ENCODE measurements around the gene CNTN6.

CNTN6 gene

DNA sequence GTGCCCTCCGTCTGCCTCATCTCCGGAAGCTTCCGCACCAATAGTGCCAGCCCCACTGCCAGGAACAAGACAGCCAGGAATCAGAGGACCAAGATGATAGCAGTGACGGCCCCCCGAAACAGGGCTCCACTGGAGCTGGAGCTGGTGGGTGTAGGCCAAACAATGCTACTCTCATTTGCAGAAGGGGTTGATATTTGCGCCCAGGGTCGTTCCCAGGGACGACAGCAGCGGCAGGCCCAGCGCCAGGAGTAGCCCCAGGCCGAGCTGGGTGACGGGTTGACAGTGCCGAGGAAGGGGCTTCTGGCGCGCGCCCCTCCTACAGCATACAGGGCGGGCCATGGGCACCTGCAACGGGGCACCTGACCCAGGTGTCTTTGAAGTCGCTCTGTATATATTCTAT lies 301.4 kb downstream of the CNTN6 start:
- H3K27ac ChIP-seq: no peak overlapping the region
- no peak for DNase-seq (ENCODE audit: low read depth, low spot score)

DNA sequence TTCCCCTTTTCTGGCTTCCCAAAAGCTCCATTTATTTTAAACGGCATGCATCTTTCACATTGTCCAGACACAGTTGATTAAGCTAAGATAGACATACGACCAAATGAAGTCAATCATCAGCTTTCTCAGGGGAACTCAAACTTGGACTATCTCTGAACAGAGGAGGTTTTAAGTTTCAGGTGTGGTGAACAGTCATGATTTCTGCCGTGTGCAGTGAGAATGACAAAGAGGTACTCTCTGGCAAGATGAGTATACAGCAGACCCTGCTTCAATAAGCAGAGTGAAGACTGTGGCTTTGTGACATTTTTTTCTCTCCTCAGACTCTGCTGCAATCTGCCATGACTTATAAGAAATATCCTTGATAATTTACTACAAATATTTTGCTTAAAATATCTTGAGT lies 307.7 kb downstream of the CNTN6 start:
- H3K27ac ChIP-seq: no peak overlapping the region
- no peak for DNase-seq (ENCODE audit: low read depth, low spot score)

DNA sequence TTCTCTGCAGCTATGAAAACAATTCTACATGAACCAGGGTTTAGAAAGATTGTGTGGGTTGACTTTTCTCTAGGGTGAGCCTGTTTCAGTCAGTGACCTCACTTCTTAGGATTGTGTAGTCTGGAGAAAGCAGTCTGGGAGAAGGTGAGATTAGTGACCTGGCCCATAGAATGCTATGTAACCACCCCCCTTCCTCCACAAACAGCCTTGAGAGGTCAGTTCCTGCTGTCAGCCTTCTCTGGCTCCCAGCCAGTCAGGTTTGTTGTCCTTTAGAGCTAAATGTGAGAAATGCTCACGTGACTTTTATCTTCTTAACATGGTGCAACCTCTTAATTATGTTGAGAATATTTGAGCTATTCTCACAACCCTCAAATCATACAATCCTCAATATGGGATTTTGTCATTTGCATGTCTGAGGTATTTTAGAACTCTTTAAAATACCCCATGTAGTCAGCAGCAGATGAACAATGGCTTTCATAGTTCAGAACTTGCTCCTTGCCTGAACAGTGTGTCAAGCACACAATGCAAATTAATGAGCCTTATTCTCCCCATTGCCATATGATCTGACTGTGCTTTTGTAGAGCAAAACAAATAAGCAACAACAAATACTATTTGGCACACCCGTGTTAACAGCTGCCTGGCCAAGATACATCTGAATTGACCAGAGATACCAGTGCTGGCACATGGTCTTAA lies 311.6 kb downstream of the CNTN6 start:
- no peak for DNase-seq (ENCODE audit: low read depth, low spot score)

DNA sequence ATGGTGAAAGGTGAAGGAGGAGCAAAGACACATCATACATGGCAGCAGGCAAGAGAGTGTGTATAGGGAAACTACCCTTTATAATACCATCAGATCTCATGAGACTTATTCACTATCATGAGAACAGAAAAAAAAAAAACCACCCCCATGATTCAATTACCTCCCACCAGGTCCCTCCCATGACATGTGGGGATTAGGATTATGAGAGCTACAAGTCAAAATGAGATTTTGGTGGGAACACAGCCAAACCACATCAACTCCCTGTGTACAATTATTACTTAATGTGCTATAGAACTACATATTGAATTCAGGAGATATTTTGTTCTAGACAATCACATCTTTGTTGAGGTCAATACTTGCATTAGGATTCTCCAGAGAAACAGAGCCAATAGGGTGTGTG lies 313.4 kb downstream of the CNTN6 start:
- no peak overlapping the region for H3K27ac ChIP-seq
- DNase-seq (ENCODE audit: low read depth, low spot score): no peak

More for the DNA sequence above, 311.6 kb downstream of the CNTN6 start:
- H3K27ac ChIP-seq: no peak overlapping the region

DNA sequence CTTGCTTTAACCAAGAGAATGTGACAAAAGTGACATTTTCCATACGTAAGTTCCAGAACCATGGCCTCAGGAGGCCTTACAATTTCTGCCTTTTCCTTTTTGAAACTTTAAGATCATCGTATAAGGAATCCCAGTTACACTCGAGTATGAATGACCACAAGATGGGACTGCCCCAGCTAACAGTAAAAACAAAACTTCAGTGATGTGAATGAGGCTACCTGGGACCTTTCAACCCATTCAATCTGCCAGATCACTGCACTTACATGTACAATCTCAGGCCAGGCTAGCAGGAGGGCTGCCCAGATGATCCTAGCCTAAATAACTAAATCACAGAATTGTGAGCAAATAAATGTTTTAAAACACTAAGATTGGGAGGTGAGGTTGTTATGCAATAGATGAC lies 328.8 kb downstream of the CNTN6 start:
- H3K27ac ChIP-seq: no peak overlapping the region
- no peak for DNase-seq (ENCODE audit: low read depth, low spot score)

DNA sequence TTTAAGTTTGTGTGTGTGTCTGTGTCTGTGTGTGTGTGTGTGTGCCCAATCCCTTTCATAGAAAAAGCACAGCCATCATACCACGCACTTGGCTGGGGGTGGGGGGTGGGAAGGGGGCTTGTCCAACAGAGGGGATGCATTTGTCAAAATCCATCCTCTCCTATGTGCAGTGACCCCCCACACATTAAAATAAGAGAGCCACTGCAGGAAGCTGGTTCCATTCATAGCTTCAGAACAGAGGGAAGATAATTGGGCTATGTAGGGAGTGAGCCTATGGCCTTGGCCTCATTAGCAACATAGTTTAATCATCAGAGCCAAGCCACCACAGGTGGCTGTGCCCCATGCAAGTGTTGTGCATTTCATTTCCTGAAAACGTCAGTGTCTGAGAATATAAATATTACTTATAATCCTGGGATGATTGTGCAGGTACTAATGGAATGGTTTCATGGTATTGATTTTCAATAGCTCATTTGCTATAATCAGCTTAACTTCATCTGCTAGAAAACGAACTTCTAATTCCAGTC lies 330.8 kb downstream of the CNTN6 start:
- no peak for DNase-seq (ENCODE audit: low read depth, low spot score)
- H3K27ac ChIP-seq: no peak overlapping the region

DNA sequence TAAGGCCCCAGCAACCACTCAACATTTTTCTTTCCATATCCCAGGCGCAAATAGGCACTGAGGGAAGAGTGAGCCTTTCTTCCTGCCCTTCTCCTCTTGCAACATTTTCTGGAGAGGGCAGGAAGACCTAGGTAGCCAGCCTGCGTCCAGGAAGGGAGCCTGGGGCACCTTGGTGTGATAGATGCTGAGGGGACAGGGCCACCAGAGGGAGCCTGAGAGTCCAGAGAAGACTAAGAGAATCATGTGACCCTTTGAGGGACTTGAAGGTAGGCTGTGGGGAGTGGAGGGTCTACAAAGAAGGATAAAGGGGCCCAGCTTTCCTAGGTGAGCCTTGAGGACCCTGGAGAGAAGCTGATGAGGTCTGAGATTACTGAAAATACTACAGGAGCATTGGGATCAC lies 346.6 kb downstream of the CNTN6 start:
- no peak for DNase-seq (ENCODE audit: low read depth, low spot score)
- no peak overlapping the region for H3K27ac ChIP-seq

DNA sequence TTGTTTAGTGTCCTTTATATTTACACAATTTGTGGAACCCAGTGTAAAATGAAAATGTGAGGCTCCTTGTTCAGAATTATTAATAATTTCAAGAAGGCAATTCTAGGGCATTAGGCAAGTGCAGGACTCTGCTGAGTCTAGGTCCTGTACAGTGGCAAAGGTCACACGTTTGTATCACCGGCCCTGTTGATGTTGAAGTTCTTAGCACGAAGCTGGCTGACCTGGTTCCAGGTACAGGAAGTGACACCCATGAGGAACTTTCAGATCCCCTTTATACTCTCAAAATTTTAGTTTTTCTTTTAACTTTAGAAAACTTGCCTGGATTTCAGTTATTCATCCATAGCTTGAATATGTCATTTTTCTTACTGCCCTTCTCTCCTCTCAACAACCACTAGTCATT lies 349.4 kb downstream of the CNTN6 start:
- DNase-seq (ENCODE audit: low read depth, low spot score): no peak
- no peak overlapping the region for H3K27ac ChIP-seq

DNA sequence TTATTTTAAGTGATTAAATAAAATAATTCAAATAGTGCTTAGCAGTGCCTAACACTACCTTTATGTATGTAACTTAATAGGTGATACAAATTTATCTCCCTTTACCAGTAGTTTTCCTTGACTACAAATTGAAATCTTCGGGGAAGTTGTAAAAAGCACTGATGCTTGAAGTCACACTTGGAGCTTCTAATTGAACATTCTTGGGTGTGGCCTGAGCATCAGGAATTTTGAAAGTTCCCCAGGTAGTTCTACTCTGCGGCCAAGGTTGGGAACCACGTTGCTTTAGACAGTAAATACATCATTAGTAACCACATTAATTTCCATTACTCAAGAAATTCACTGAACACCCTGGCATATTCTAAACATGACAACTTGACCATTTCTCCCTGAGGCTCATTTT lies 351.4 kb downstream of the CNTN6 start:
- no peak overlapping the region for H3K27ac ChIP-seq
- no peak for DNase-seq (ENCODE audit: low read depth, low spot score)

DNA sequence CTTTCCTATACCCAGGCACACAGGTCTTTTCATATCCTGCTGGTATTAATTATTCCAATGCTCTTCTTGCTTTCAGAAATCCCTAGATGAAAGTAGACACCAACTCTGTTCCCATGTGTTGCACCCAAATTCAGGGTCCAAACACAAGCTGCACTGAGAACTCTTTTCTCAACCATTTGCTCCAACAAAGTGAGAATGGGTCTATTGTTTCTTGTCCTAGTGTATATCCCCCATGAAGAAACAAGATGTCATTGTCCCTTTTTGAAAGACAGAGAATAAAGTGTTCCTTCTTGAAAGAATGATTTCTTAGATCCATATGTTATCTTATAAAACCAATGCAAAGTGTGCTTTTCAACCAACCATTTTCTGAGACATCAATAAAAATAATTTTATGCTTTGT lies 353.7 kb downstream of the CNTN6 start:
- no peak overlapping the region for H3K27ac ChIP-seq
- DNase-seq (ENCODE audit: low read depth, low spot score): no peak

DNA sequence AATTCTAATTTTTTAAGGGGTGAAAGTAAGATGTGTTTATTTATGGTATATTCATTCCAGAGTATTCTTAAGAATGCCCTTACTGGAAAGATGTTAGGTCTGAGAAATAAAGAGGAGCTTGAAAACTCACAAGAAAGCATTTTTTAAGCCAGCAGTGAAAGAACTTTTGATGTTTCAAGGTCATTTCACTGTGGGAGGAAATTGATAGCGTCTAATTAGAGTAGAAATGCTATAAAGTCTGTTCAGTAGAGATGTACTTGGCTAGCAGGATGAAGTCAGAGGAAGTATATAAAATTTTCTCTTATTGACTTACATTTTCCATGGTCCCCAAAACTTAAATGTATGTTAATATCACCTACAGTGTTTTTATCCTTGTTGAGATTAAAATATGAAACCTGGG lies 354.6 kb downstream of the CNTN6 start:
- no peak for DNase-seq (ENCODE audit: low read depth, low spot score)
- no peak overlapping the region for H3K27ac ChIP-seq

DNA sequence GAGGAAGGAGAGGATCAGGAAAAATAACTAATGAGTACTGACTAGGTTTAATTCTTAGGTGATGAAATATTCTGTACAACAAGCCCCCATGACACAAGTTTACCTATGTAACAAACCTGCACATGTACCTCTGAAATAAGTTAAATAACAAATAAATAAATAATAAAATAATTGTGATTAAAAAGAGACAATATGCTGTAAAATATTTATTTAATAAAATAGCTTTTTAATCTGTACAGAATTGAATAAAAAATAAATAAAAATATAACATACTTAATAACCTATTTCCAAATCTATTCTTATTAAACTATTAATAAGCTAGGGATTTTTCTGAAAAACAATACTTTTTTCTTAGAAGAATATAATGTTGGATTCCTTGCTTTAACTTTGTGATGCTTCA lies 355.6 kb downstream of the CNTN6 start:
- no peak overlapping the region for H3K27ac ChIP-seq
- DNase-seq (ENCODE audit: low read depth, low spot score): no peak

Data from epithelial cell of prostate (primary cell).